ENCODE measurements around the gene EVA1A. TPM values are rescaled to one million over a fixed set of nuclear protein-coding genes. Genes with fewer than 3 reads are reported as not detected.

EVA1A gene
- total RNA-seq, 2 experiments from 2014 or later = not detected

DNA sequence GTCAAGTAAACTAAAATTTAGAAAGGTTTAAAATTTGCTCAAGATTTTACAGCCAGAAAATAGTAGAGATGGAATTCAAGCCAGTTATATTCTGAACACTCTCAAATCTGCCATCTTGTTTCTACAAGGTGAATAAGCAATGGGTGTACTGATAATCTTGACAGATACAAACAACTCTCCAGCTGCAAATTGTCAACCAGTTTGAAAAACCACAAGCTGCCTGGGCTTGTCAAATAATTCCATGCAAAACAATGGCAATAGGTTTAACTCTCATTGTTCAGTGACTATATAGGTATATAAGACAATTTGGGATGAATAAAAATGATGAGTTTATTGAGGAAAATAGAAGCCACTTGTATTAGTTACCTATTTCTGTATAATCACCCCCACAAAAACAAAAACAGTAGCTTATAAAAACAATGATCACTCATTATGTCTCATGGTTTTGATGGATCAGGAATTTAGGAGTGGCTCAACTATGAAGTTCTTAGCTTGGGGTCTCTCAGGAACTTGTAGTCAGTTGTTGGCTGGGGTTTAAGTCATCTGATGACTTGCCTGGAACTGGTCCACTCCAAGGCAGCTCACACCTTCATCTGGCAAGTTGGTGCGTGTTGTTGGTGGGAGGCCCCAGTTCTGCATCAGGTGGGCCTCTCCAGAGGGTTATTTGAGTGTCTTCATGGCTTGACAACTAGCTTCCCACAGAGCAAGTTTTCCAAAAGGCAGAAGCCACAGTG, 12.6 kb upstream of the EVA1A start:
- no peaks in the 10 kb centered on the region for H3K36me3 ChIP-seq (ENCODE audit: insufficient read depth, low read length)
- H3K4me2 ChIP-seq (ENCODE audit: low read length) = no peak overlapping the region
- no peaks in the 10 kb centered on the region for H3K79me2 ChIP-seq (ENCODE audit: insufficient read depth, low read depth, low read length)
- POLR2A ChIA-PET = interaction anchor here (0.6 kb wide), 1 partner anchor 9 kb away, joined by 3 read pairs; no protein-coding TSS in a partner anchor
- BruUV-seq (replicated peaks) = no TSS peak
- no peaks in the 10 kb centered on the region for H3K9me2 ChIP-seq (ENCODE audit: insufficient read depth, low read length)
- H4K20me1 ChIP-seq (ENCODE audit: insufficient read depth, low read length) = no peaks in the 10 kb centered on the region
- no peak overlapping the region for H2AFZ ChIP-seq (ENCODE audit: low read length)
- no peak overlapping the region for H3K4me3 ChIP-seq (ENCODE audit: low read depth, low read length, poor library complexity, severe bottlenecking)
- no peaks in the 10 kb centered on the region for H3K4me1 ChIP-seq (ENCODE audit: insufficient read depth, low read length, poor library complexity, severe bottlenecking)
- no peak for DNase-seq (ENCODE audit: low spot score)
- TF ChIP-seq, protein P1, sequence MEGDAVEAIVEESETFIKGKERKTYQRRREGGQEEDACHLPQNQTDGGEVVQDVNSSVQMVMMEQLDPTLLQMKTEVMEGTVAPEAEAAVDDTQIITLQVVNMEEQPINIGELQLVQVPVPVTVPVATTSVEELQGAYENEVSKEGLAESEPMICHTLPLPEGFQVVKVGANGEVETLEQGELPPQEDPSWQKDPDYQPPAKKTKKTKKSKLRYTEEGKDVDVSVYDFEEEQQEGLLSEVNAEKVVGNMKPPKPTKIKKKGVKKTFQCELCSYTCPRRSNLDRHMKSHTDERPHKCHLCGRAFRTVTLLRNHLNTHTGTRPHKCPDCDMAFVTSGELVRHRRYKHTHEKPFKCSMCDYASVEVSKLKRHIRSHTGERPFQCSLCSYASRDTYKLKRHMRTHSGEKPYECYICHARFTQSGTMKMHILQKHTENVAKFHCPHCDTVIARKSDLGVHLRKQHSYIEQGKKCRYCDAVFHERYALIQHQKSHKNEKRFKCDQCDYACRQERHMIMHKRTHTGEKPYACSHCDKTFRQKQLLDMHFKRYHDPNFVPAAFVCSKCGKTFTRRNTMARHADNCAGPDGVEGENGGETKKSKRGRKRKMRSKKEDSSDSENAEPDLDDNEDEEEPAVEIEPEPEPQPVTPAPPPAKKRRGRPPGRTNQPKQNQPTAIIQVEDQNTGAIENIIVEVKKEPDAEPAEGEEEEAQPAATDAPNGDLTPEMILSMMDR (conservative IDR thresholded peaks at IDR 0.05; ENCODE audit: low read length) = no peak
- TF ChIP-seq EZH2phosphoT487 (IDR thresholded peaks at IDR 0.05; ENCODE audit: borderline replicate concordance, low read depth, low read length) = no peak
- intact Hi-C loops (cut with micrococcal nuclease; ENCODE audit: unreplicated experiment) = no loop called here
- no peaks in the 10 kb centered on the region for H3K9me3 ChIP-seq (ENCODE audit: low read length)
- CTCF ChIA-PET (ENCODE audit: unreplicated experiment) = no interaction called here
- H3K27ac ChIP-seq (ENCODE audit: low read depth, low read length, poor library complexity, severe bottlenecking) = no peak overlapping the region

DNA sequence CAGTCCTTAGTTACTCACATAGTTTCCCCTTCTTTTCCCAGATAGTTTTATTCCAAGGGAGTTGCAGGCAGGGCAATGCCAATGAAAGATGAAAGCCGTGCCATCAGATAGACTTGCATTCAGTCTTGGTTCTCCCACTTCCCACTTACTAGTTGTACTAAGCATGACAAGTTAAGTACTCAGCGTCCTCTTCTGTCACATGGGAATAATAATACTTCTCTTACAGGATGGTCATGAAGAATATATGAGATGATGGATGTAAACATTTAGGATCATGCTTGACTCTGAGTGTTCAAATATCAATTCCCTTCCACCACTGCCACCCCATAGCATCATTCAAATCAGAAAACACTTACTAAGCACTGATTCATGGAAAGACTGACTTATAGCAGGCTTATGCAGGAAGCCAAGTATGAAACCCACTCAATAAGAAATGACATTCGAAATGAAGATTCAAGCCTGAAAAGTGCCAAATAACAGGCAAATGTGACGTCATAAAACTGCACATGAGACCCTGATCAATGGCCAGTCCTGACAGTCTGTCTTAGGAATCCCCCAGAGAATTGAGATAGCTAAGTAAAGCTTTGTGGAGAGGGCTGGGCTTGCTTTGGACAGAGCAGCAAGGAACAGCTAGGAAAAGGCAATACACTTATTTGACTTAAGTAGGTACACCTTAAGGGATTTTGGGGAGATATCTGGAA, 11.1 kb upstream of the EVA1A start:
- no peaks in the 10 kb centered on the region for H3K9me3 ChIP-seq (ENCODE audit: low read length)
- CTCF ChIA-PET (ENCODE audit: unreplicated experiment) = no interaction called here
- H3K4me1 ChIP-seq (ENCODE audit: insufficient read depth, low read length, poor library complexity, severe bottlenecking) = no peaks in the 10 kb centered on the region
- no peak overlapping the region for H2AFZ ChIP-seq (ENCODE audit: low read length)
- H3K36me3 ChIP-seq (ENCODE audit: insufficient read depth, low read length) = no peaks in the 10 kb centered on the region
- POLR2A ChIA-PET = no interaction called here
- no peaks in the 10 kb centered on the region for H3K9me2 ChIP-seq (ENCODE audit: insufficient read depth, low read length)
- H3K79me2 ChIP-seq (ENCODE audit: insufficient read depth, low read depth, low read length) = no peaks in the 10 kb centered on the region
- BruUV-seq (replicated peaks) = no TSS peak
- no peak overlapping the region for H3K4me3 ChIP-seq (ENCODE audit: low read depth, low read length, poor library complexity, severe bottlenecking)
- TF ChIP-seq, protein P1 (conservative IDR thresholded peaks at IDR 0.05; ENCODE audit: low read length) = no peak
- TF ChIP-seq EZH2phosphoT487 (IDR thresholded peaks at IDR 0.05; ENCODE audit: borderline replicate concordance, low read depth, low read length) = no peak
- intact Hi-C loops (cut with micrococcal nuclease; ENCODE audit: unreplicated experiment) = no loop called here
- DNase-seq (ENCODE audit: low spot score) = no peak
- no peak overlapping the region for H3K27ac ChIP-seq (ENCODE audit: low read depth, low read length, poor library complexity, severe bottlenecking)
- H4K20me1 ChIP-seq (ENCODE audit: insufficient read depth, low read length) = no peaks in the 10 kb centered on the region
- H3K4me2 ChIP-seq (ENCODE audit: low read length) = no peak overlapping the region
